Raji (cell line): Measurements from ENCODE around the gene ZNF438.

Experiments
- POLR2A ChIP-seq: IDR thresholded peaks from 2 replicates; pipeline ENCODE4 v1.6.1; 2011; ENCODE audit warnings: low read depth, low read length, control low read depth; ENCODE audit not compliant: insufficient read depth

The ZNF438 gene

DNA sequence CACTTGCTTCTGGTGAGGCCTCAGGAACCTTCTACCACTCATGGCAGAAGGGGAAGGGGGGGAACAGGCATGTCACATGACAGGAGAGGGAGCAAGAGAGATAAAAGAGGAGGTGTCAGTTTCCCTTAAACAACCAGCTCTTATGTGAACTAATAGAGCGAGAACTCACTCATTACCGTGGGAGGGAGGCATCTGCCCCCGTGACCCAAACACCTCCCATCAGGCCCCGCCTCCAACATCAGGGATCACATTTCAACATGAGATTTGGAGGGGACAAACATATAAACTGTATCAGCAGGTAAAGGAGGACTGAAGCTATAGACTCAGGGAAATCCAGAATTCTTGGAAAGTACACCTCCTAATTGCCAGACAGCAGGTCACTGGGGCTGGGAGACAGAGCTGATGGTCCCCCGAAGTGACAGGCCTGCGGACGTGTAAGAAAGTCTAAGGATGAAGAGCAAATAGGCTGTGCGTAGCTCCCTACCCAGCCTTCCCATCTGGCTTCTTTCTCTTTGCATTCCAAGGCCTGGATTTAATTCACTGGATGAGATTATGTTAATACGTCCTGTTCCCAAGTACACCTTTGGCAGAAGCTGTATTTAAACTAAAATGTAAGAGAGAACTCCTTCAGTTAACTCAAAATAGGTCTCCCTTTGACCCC, 215.4 kb downstream of the ZNF438 start:
- TF ChIP-seq POLR2A, result no peak

DNA sequence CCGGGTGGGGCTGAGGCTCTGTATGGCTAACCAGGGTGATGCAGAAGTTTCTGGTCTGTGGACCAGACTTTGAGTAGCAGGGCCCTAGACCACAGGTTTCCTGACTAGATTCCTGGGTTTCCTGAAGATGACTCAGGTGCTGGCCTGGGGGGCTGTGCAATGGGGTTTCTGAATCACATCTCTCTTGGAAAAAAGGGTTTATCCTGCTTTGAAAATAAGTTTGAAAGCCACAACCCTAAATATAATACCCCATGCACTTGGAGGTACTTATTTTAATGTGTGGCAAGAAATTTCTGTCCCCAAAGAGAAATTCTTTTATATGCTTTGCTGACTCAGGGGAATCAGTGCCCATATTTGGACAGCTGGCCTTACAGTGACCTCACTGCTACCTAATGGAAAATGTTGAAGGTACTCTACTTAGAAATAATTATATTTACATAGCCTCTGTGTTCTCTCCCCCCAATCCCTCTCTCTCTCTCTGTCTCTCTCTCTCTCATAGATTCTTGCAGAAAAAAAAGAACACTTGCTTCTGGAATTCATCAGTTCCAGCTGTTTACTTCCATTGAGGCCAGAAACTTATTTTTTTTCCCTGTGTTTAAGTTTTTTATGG, 217.7 kb downstream of the ZNF438 start:
- no peak for TF ChIP-seq POLR2A

GRCh38 chr10:30812018-30812851, 219.4 kb downstream of the ZNF438 start:
- no peak for TF ChIP-seq POLR2A

DNA sequence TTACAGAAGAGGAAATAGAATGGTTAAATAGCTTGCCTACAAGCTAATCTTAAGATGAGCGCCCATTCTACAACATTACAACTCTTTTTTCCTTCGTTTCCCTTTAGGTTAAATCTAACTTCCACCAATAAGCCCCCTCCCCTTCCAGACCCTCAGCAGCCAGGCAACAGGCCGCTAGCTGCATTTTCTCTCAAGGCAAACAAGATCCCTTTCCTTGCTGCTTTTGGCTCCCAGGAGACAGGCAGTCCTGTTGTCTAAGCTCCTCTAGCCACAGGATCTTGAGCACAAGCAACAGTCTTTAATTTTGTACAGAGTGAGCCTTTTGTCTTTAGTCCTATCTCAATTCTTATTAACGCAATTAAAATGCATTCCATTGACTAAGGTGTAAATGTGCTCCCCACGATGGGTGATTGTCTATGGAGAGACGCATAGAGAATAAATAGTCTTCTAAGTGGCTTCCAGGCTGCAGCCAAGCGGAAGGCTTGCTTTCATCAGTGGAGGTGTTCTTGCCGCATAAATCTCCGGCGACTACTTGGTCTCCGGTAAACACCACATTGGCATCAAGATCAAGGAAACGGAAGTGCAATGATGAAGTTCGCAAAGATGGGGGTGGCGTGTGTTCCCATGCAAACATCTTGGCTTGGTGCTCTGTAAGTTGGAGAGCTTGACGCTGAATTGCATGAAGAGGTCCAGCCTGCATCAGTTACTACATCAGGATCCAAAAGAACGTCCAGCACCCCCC, 220.2 kb downstream of the ZNF438 start:
- TF ChIP-seq POLR2A, result no peak

DNA sequence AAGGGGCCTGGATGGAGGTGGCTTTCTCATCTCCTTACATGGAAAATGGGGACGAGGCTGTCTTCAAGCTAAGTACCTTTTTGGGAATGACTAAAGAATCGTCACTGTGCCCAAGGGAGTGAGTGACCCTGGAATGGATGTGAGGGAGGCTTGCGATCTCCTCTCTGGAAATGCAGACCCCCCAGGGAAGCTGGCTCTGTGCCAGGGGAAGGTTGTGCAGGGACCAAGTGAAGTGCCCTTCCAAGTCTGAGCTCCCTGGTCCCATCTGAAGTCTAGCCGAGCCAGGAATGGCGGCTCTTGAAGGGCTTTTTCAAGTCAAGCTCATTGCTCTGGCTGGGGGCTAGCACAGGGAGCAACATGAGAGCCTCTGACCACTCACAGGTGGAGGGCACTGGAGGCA, 221.2 kb downstream of the ZNF438 start:
- TF ChIP-seq POLR2A, result no peak

GRCh38 chr10:30806850-30807249, 224.8 kb downstream of the ZNF438 start:
- TF ChIP-seq POLR2A, result no peak

DNA sequence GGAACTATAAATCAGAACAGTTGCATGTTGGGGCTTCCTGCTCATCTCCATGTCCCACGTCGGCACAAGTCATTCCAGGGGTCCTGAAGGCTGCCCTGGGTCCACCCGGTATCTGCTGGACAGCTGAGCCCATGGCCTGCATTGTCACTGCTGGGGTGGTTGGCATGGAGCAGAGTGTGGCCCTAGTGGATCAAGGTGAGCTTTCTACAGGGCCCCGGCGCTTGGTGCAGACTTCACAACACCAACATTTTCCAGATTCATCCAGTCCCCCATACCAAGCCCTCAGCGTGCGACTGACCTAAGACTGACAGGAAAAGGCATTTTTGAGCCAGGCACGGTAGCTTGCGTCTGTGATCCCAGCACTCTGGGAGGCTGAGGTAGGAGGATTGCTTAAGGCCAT, 226.6 kb downstream of the ZNF438 start:
- TF ChIP-seq POLR2A, result no peak

GRCh38 chr10:30804478-30805055, 227.1 kb downstream of the ZNF438 start:
- no peak for TF ChIP-seq POLR2A

GRCh38 chr10:30803892-30804322, 227.8 kb downstream of the ZNF438 start:
- TF ChIP-seq POLR2A, result no peak

GRCh38 chr10:30803058-30803457, 228.6 kb downstream of the ZNF438 start:
- TF ChIP-seq POLR2A, result no peak

DNA sequence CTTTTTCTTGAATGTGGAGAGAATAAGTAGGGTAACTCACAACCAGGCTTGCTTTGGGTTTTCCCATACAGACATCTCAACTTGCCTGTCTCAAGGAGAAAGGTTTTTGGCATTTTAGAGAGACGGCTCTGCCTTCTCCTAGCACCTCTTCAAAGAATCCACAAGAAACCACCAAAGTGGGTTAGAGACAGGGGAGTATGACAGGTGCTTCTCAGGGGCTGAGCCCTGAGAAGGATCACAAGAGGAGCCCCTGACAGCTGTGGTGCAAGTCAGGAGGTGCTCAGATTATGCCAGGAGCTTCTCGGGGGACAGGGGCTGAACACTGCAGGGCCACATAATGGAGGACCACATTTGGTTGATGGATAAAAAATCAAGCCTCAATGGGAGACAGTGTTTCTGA, 231.3 kb downstream of the ZNF438 start:
- TF ChIP-seq POLR2A, result no peak

GRCh38 chr10:30798646-30799185, 232.9 kb downstream of the ZNF438 start:
- no peak for TF ChIP-seq POLR2A
